Fibroblast of lung (primary cell): ENCODE measurements around the gene SEL1L.

ENCODE experiments used
- CTCF ChIP-seq, 2 donors: IDR thresholded peaks in 1 of 2; conservative IDR thresholded peaks in 1 of 2; 1 replicate in 1 of 2; 2 replicates in 1 of 2; pipeline ENCODE4 v1.5.1; 2011 to 2012; ENCODE audit warnings: low read length in 2 of 2, control low read depth in 1 of 2, inconsistent platforms in 1 of 2, low read depth in 1 of 2, mild to moderate bottlenecking in 1 of 2
- EZH2 ChIP-seq: IDR thresholded peaks from 2 replicates; pipeline ENCODE4 v1.5.1; 2012; ENCODE audit warnings: low read length, control low read depth, mild to moderate bottlenecking; ENCODE audit errors: missing control alignments

- no peak for TF ChIP-seq CTCF (conservative IDR thresholded peaks at IDR 0.05 in 1 of 2, IDR thresholded peaks at IDR 0.05 in 1 of 2; ENCODE audit: low read depth in 1 of 2, low read length in 2 of 2)
- no peak for TF ChIP-seq EZH2
Measured at GRCh38 chr14:81447021-81447764, 86.5 kb downstream of the SEL1L start.
